ENCODE measurements around the gene RALGAPA1.
"Not testable (repeated sequence)": the region's sequence is repeated elsewhere in the genome, so short reads cannot be mapped to it uniquely, and the experiment has no call there.

RALGAPA1 gene

GRCh38 chr14:35742442-35742841, 66.7 kb downstream of the RALGAPA1 start:
- no peak for DNase-seq (ENCODE audit: extremely low read depth, insufficient read length)
- Histone ChIP-seq H3K27me3 (replicated peaks; ENCODE audit: control insufficient read depth, insufficient read depth, low read length) (no peaks in the 10 kb centered on the region), H3K36me3 (ENCODE audit: control insufficient read depth, insufficient read depth, low read length) (no peaks in the 10 kb centered on the region), H3K4me3 (replicated peaks; ENCODE audit: low read depth, low read length) (no peak overlapping the region)
- TF ChIP-seq CTCF (IDR thresholded peaks at IDR 0.05; ENCODE audit: insufficient read depth, low read length, poor library complexity, severe bottlenecking) = no peak

GRCh38 chr14:35742032-35742371, 67.1 kb downstream of the RALGAPA1 start:
- DNase-seq (ENCODE audit: extremely low read depth, insufficient read length) = no peak
- H3K36me3 ChIP-seq (ENCODE audit: control insufficient read depth, insufficient read depth, low read length) = no peaks in the 10 kb centered on the region
- H3K4me3 ChIP-seq (replicated peaks; ENCODE audit: low read depth, low read length) = no peak overlapping the region
- no peak for TF ChIP-seq CTCF (IDR thresholded peaks at IDR 0.05; ENCODE audit: insufficient read depth, low read length, poor library complexity, severe bottlenecking)
- H3K27me3 ChIP-seq (replicated peaks; ENCODE audit: control insufficient read depth, insufficient read depth, low read length) = no peaks in the 10 kb centered on the region

GRCh38 chr14:35741345-35742031, 67.6 kb downstream of the RALGAPA1 start:
- DNase-seq (ENCODE audit: extremely low read depth, insufficient read length) = no peak
- Histone ChIP-seq H3K36me3 (ENCODE audit: control insufficient read depth, insufficient read depth, low read length) (no peaks in the 10 kb centered on the region), H3K4me3 (replicated peaks; ENCODE audit: low read depth, low read length) (no peak overlapping the region), H3K27me3 (replicated peaks; ENCODE audit: control insufficient read depth, insufficient read depth, low read length) (no peaks in the 10 kb centered on the region)
- TF ChIP-seq CTCF (IDR thresholded peaks at IDR 0.05; ENCODE audit: insufficient read depth, low read length, poor library complexity, severe bottlenecking) = no peak

GRCh38 chr14:35740215-35740614, 68.9 kb downstream of the RALGAPA1 start:
- no peak for TF ChIP-seq CTCF (IDR thresholded peaks at IDR 0.05; ENCODE audit: insufficient read depth, low read length, poor library complexity, severe bottlenecking)
- H3K4me3 ChIP-seq (replicated peaks; ENCODE audit: low read depth, low read length) = no peak overlapping the region
- H3K27me3 ChIP-seq (replicated peaks; ENCODE audit: control insufficient read depth, insufficient read depth, low read length) = no peaks in the 10 kb centered on the region
- DNase-seq (ENCODE audit: extremely low read depth, insufficient read length) = no peak
- H3K36me3 ChIP-seq (ENCODE audit: control insufficient read depth, insufficient read depth, low read length) = no peaks in the 10 kb centered on the region

- H3K36me3 ChIP-seq (ENCODE audit: control insufficient read depth, insufficient read depth, low read length); DNase-seq (ENCODE audit: extremely low read depth, insufficient read length): not testable (repeated sequence)
Observed at GRCh38 chr14:35735163-35735562, 73.9 kb downstream of the RALGAPA1 start.

GRCh38 chr14:35733510-35733909, 75.6 kb downstream of the RALGAPA1 start:
- not testable (repeated sequence) for H3K4me3 ChIP-seq (replicated peaks; ENCODE audit: low read depth, low read length); DNase-seq (ENCODE audit: extremely low read depth, insufficient read length); H3K36me3 ChIP-seq (ENCODE audit: control insufficient read depth, insufficient read depth, low read length); H3K27me3 ChIP-seq (replicated peaks; ENCODE audit: control insufficient read depth, insufficient read depth, low read length)

More at GRCh38 chr14:35735163-35735562, 73.9 kb downstream of the RALGAPA1 start:
- not testable (repeated sequence) for H3K27me3 ChIP-seq (replicated peaks; ENCODE audit: control insufficient read depth, insufficient read depth, low read length); H3K4me3 ChIP-seq (replicated peaks; ENCODE audit: low read depth, low read length)

- TF ChIP-seq CTCF (IDR thresholded peaks at IDR 0.05; ENCODE audit: insufficient read depth, low read length, poor library complexity, severe bottlenecking) = no peak
- H3K27me3 ChIP-seq (replicated peaks; ENCODE audit: control insufficient read depth, insufficient read depth, low read length) = no peaks in the 10 kb centered on the region
- no peak overlapping the region for H3K4me3 ChIP-seq (replicated peaks; ENCODE audit: low read depth, low read length)
- DNase-seq (ENCODE audit: extremely low read depth, insufficient read length) = no peak
- H3K36me3 ChIP-seq (ENCODE audit: control insufficient read depth, insufficient read depth, low read length) = no peaks in the 10 kb centered on the region; the same call in none of the 2 replicates
Observed at GRCh38 chr14:35730871-35731270, 78.2 kb downstream of the RALGAPA1 start.

Data from GM06990 (cell line).